ENCODE results near the gene GFRA1.
A peak's percentile ranks its signal among the peaks of the same experiment; 100 is the strongest.

Gene GFRA1

DNA sequence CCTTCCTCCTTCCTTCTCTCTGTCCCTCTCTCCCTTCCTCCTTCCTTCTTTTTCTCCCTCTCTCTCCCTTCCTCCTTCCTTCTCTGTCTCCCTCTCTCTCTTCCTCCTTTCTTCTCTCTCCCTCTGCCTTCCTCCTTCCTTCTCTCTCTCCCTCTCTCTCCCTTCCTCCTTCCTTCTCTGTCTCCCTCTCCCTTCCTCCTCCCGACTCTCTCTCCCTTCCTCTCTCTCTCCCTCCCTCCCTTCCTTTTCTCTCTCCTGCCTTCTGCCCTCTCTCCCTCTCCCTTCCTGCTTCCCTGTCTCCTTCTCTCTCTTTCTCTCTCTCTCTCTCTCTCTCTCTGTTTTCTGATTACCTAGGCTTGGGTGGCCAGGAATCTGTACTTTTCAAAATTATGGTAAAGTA is 16.6 kb upstream of the GFRA1 start:
- no peak overlapping the region for H3K4me2 ChIP-seq (ENCODE audit: low read depth, low read length, poor library complexity, severe bottlenecking)
- H3K36me3 ChIP-seq (ENCODE audit: low read length): no peaks in the 10 kb centered on the region
- no peak overlapping the region for H2AFZ ChIP-seq (ENCODE audit: low read depth, low read length, severe bottlenecking)
- no peaks in the 10 kb centered on the region for H3K9me3 ChIP-seq (ENCODE audit: insufficient read depth, low read length)
- H3K27me3 ChIP-seq (ENCODE audit: low read length): no peaks in the 10 kb centered on the region
- H3K9me2 ChIP-seq (replicated peaks; ENCODE audit: insufficient read depth, low read length): no peaks in the 10 kb centered on the region; the same call in 1 of the 2 replicates
- no peak overlapping the region for H3K27ac ChIP-seq (ENCODE audit: low read depth, low read length)
- H4K20me1 ChIP-seq (ENCODE audit: low read depth, low read length): no peaks in the 10 kb centered on the region
- TF ChIP-seq CTCF (IDR thresholded peaks at IDR 0.05; ENCODE audit: insufficient read depth, low read length, poor library complexity, severe bottlenecking) (no peak), EZH2phosphoT487 (conservative IDR thresholded peaks at IDR 0.05; ENCODE audit: low read length) (no peak)
- no peak overlapping the region for H3K9ac ChIP-seq (ENCODE audit: low read length)
- H3F3A ChIP-seq (ENCODE audit: insufficient read depth): no peaks in the 10 kb centered on the region
- H3K79me2 ChIP-seq (ENCODE audit: insufficient read depth, low read length): no peaks in the 10 kb centered on the region
- H3K4me3 ChIP-seq (ENCODE audit: insufficient read depth, low read length, poor library complexity, severe bottlenecking): no peak overlapping the region

GRCh38 chr10:116287906-116288501 is 15.0 kb upstream of the GFRA1 start:
- H3K27ac ChIP-seq (ENCODE audit: low read depth, low read length): no peak overlapping the region
- no peaks in the 10 kb centered on the region for H3K79me2 ChIP-seq (ENCODE audit: insufficient read depth, low read length)
- H3K4me2 ChIP-seq (ENCODE audit: low read depth, low read length, poor library complexity, severe bottlenecking): no peak overlapping the region
- TF ChIP-seq CTCF (IDR thresholded peaks at IDR 0.05; ENCODE audit: insufficient read depth, low read length, poor library complexity, severe bottlenecking) (peak; percentile 24), EZH2phosphoT487 (conservative IDR thresholded peaks at IDR 0.05; ENCODE audit: low read length) (no peak)
- no peak overlapping the region for H3K4me3 ChIP-seq (ENCODE audit: insufficient read depth, low read length, poor library complexity, severe bottlenecking)
- no peak overlapping the region for H2AFZ ChIP-seq (ENCODE audit: low read depth, low read length, severe bottlenecking)
- H4K20me1 ChIP-seq (ENCODE audit: low read depth, low read length): no peaks in the 10 kb centered on the region
- no peaks in the 10 kb centered on the region for H3K9me3 ChIP-seq (ENCODE audit: insufficient read depth, low read length)
- H3K9me2 ChIP-seq (replicated peaks; ENCODE audit: insufficient read depth, low read length): no peaks in the 10 kb centered on the region
- H3K36me3 ChIP-seq (ENCODE audit: low read length): no peaks in the 10 kb centered on the region
- H3K27me3 ChIP-seq (ENCODE audit: low read length): no peaks in the 10 kb centered on the region
- no peak overlapping the region for H3K9ac ChIP-seq (ENCODE audit: low read length)
- H3F3A ChIP-seq (ENCODE audit: insufficient read depth): no peaks in the 10 kb centered on the region

DNA sequence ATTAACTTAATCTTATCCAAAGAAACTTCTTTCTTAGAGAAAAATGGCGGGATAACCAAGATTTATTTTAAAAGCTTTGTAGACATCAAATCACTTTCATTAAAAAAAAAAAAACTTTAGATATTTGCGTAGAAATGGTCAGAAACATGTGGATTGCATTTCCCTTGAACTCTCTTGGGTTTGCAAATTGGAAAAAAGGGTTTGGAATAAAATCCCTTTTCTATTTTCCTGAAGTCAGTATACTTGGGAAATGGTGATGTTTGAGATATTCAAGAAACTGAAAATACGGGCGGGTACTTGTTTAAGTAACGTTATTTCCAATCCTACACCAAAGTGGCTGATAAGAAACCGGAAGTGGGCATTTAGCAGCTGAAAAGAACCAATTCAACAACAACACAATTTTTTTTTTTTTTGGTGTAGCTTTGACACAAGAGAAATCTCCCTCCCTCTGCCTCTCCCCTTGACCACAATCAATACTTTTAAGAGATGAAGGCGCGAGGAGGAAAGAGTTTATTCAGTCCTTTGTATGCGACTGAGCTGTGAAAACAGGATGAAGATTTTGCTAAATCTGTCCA is 13.7 kb upstream of the GFRA1 start:
- H3K9me3 ChIP-seq (ENCODE audit: insufficient read depth, low read length): no peaks in the 10 kb centered on the region
- no peak overlapping the region for H3K4me2 ChIP-seq (ENCODE audit: low read depth, low read length, poor library complexity, severe bottlenecking)
- no peaks in the 10 kb centered on the region for H3K9me2 ChIP-seq (replicated peaks; ENCODE audit: insufficient read depth, low read length)
- H3F3A ChIP-seq (ENCODE audit: insufficient read depth): no peaks in the 10 kb centered on the region
- no peak overlapping the region for H3K27ac ChIP-seq (ENCODE audit: low read depth, low read length)
- TF ChIP-seq EZH2phosphoT487 (conservative IDR thresholded peaks at IDR 0.05; ENCODE audit: low read length) (no peak), CTCF (IDR thresholded peaks at IDR 0.05; ENCODE audit: insufficient read depth, low read length, poor library complexity, severe bottlenecking) (no peak)
- no peaks in the 10 kb centered on the region for H3K27me3 ChIP-seq (ENCODE audit: low read length)
- H2AFZ ChIP-seq (ENCODE audit: low read depth, low read length, severe bottlenecking): no peak overlapping the region
- H3K79me2 ChIP-seq (ENCODE audit: insufficient read depth, low read length): no peaks in the 10 kb centered on the region
- H4K20me1 ChIP-seq (ENCODE audit: low read depth, low read length): no peaks in the 10 kb centered on the region
- no peak overlapping the region for H3K4me3 ChIP-seq (ENCODE audit: insufficient read depth, low read length, poor library complexity, severe bottlenecking)
- H3K36me3 ChIP-seq (ENCODE audit: low read length): no peaks in the 10 kb centered on the region
- H3K9ac ChIP-seq (ENCODE audit: low read length): no peak overlapping the region
